Smooth muscle cell (in vitro differentiated cells): Measurements from ENCODE around the gene CCIN. TPM values are rescaled to one million over a fixed set of nuclear protein-coding genes. Genes with fewer than 3 reads are reported as not detected.
"Not testable (repeated sequence)": the region's sequence is repeated elsewhere in the genome, so short reads cannot be mapped to it uniquely, and the experiment has no call there.

ENCODE experiments used
- DNase-seq: peaks from one replicate; lab custom pipeline; 2025; ENCODE audit not compliant: unreplicated experiment; lab: John Stamatoyannopoulos, UW
- H2AFZ ChIP-seq: fragments of 200-600 bp; sonication (generic); 2 replicates; pipeline ENCODE4 v1.6.0; 2016; ENCODE audit warnings: antibody characterized with exemption, low read depth, mild to moderate bottlenecking
- H3F3A ChIP-seq: fragments of 200-600 bp; sonication (generic); 2 replicates; pipeline ENCODE4 v1.6.0; 2017; ENCODE audit warnings: antibody characterized with exemption, low read depth
- H3K27ac ChIP-seq: fragments of 200-600 bp; sonication (generic); 2 replicates; pipeline ENCODE4 v1.5.1; 2016; ENCODE audit warnings: low read depth, mild to moderate bottlenecking
- H3K27me3 ChIP-seq: fragments of 200-600 bp; sonication (generic); 2 replicates; pipeline ENCODE4 v1.6.1; 2016; ENCODE audit warnings: low read depth, mild to moderate bottlenecking
- H3K36me3 ChIP-seq: fragments of 200-600 bp; sonication (generic); 2 replicates; pipeline ENCODE4 v1.5.1; 2016; ENCODE audit warnings: low read depth
- H3K4me1 ChIP-seq: fragments of 200-600 bp; sonication (generic); 2 replicates; pipeline ENCODE4 v1.5.1; 2016; ENCODE audit warnings: low read depth
- H3K4me2 ChIP-seq: fragments of 200-600 bp; sonication (generic); 2 replicates; pipeline ENCODE4 v1.6.0; 2016; ENCODE audit warnings: mild to moderate bottlenecking
- H3K4me3 ChIP-seq: fragments of 200-600 bp; sonication (generic); 2 replicates; pipeline ENCODE4 v1.5.1; 2016; ENCODE audit warnings: mild to moderate bottlenecking
- H3K79me2 ChIP-seq: fragments of 200-600 bp; sonication (generic); 2 replicates; pipeline ENCODE4 v1.6.0; 2016; ENCODE audit warnings: low read depth, mild to moderate bottlenecking
- H3K9ac ChIP-seq: fragments of 200-600 bp; sonication (generic); 2 replicates; pipeline ENCODE4 v1.6.0; 2016; ENCODE audit warnings: low read depth
- H3K9me3 ChIP-seq: fragments of 200-600 bp; sonication (generic); replicated peaks from 2 replicates; pipeline ENCODE4 v1.5.1; 2016; ENCODE audit warnings: low read depth
- H4K20me1 ChIP-seq: fragments of 200-600 bp; sonication (generic); 2 replicates; pipeline ENCODE4 v1.6.0; 2016; ENCODE audit warnings: low read depth
- CTCF ChIP-seq: fragments of 200-600 bp; sonication (generic); IDR thresholded peaks from 2 replicates; pipeline ENCODE4 v1.5.1; 2017; ENCODE audit warnings: borderline replicate concordance, mild to moderate bottlenecking, antibody characterized with exemption; ENCODE audit not compliant: insufficient read depth, poor library complexity, severe bottlenecking
- WGBS: methylation state at CpG from one replicate; pipeline ENCODE4 v1.1.7; 2016; ENCODE audit warnings: low lambda C conversion rate; 5-methylcytosine and 5-hydroxymethylcytosine counted together
- polyA plus RNA-seq: library from polyadenylated mRNA; unstranded; fragments of >200 nt; fragmentation: Nextera tagmentation; extraction: Ambion mirVana; gene quantifications from 2 replicates; pipeline ENCODE4 v1.2.1, GENCODE V29; 2016
- total RNA-seq: library from RNA; depleted of rRNA; stranded (reverse); fragments of >200 nt; gene quantifications from 2 replicates; pipeline ENCODE4 v1.2.3, GENCODE V29; 2014

Gene CCIN
- total and polyA plus RNA-seq, 2 experiments from 2014 or later: 0.31 to 1.3 TPM

- Histone ChIP-seq H4K20me1 (no peaks in the 10 kb centered on the region), H3K79me2 (no peaks in the 10 kb centered on the region), H3K4me2 (no peak overlapping the region), H3K27ac (no peak overlapping the region), H3K27me3 (no peaks in the 10 kb centered on the region), H3K4me3 (no peak overlapping the region), H3K4me1 (no peaks in the 10 kb centered on the region), H3K36me3 (no peaks in the 10 kb centered on the region), H3K9me3 (no peaks in the 10 kb centered on the region), H3K9ac (no peak overlapping the region), H2AFZ (no peak overlapping the region), H3F3A (no peaks in the 10 kb centered on the region)
- 93% methylated on average over 4 of the region's 4 CpGs for WGBS
- no peak for TF ChIP-seq CTCF
- DNase-seq: no peak
Observed at GRCh38 chr9:36177571-36177970, 8.4 kb downstream of the CCIN start.

- not testable (repeated sequence) for H3K4me2 ChIP-seq, H3K27me3 ChIP-seq, H3K4me3 ChIP-seq, H3K9me3 ChIP-seq, H2AFZ ChIP-seq, DNase-seq, H3K27ac ChIP-seq, H3K4me1 ChIP-seq, H4K20me1 ChIP-seq, H3K9ac ChIP-seq, H3F3A ChIP-seq, H3K79me2 ChIP-seq, H3K36me3 ChIP-seq
- WGBS: 87% methylated on average over 6 of the region's 6 CpGs
Observed at GRCh38 chr9:36180243-36180642, 11.1 kb downstream of the CCIN start.

GRCh38 chr9:36187414-36187813, 18.2 kb downstream of the CCIN start:
- Histone ChIP-seq H3K79me2 (peaks cover 17% of the 10 kb centered on the region), H3F3A (no peaks in the 10 kb centered on the region), H4K20me1 (peaks cover 16% of the 10 kb centered on the region), H3K27me3 (no peaks in the 10 kb centered on the region), H3K4me3 (no peak overlapping the region), H3K4me2 (no peak overlapping the region), H2AFZ (no peak overlapping the region), H3K36me3 (no peaks in the 10 kb centered on the region), H3K9ac (no peak overlapping the region), H3K9me3 (no peaks in the 10 kb centered on the region), H3K27ac (peak overlapping the region; percentile 56), H3K4me1 (peaks cover 12% of the 10 kb centered on the region)
- no peak for DNase-seq
- no peak for TF ChIP-seq CTCF

- Histone ChIP-seq H3K4me2 (no peak overlapping the region), H3K27ac (peak overlapping the region; percentile 56), H3K9me3 (no peaks in the 10 kb centered on the region), H3F3A (peaks cover 4% of the 10 kb centered on the region), H2AFZ (no peak overlapping the region), H3K36me3 (no peaks in the 10 kb centered on the region), H3K9ac (no peak overlapping the region), H4K20me1 (peaks cover 24% of the 10 kb centered on the region), H3K79me2 (peaks cover 25% of the 10 kb centered on the region), H3K27me3 (no peaks in the 10 kb centered on the region), H3K4me1 (peaks cover 20% of the 10 kb centered on the region), H3K4me3 (no peak overlapping the region)
- DNase-seq: no peak
- WGBS: 95% methylated on average over 5 of the region's 5 CpGs
- TF ChIP-seq CTCF: no peak
Observed at GRCh38 chr9:36188212-36188611, 19.0 kb downstream of the CCIN start.
